GM21529 (cell line): Measurements from ENCODE around the gene NMRK1.

ENCODE experiments used
- ATAC-seq: cut with Tn5 transposase; IDR thresholded peaks from one replicate; pipeline ENCODE4 v1.9.1; 2021; ENCODE audit not compliant: unreplicated experiment

NMRK1 gene

GRCh38 chr9:75063556-75064305 lies 24.2 kb downstream of the NMRK1 start:
- no peak for ATAC-seq

DNA sequence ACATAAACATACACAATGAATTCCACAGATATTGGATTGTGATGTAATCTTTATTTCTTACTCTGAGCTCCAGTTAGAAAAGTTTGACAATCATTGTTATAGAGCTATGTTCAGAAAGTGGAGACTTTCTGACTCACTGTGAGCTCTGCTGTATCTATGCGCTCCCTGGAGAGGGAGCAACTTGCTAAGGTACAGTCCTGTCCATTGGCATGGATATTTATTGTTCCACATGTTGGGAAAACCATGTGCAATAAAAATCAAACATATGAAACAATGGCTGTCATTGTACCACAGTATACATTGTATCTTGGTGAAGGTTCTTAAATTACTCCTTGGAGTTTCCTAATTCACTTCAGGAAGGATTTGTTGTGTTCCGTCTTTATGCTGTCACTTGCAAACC lies 26.8 kb downstream of the NMRK1 start:
- ATAC-seq = no peak

- ATAC-seq = no peak
Measured at GRCh38 chr9:75054368-75055001, 33.5 kb downstream of the NMRK1 start.

DNA sequence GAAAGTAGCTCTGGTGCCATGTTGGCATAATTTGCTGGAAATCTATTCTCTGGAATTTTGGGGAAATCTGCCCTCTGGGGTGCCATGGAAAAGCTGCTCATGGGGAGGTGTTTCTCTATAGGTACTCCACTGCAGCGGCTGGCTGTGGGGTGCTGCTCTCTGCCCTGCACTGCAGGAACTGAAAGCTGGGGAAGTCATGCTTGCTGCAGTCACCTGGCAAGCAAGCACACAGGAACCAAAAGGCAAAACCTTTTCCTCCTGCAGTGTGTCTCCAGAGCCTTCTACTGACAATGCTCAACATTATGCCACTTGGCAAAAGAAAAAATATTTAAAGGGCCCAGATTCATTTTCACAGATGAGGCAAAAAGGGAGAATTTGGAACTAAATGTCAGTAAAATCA lies 34.1 kb downstream of the NMRK1 start:
- ATAC-seq = peak; percentile 99

DNA sequence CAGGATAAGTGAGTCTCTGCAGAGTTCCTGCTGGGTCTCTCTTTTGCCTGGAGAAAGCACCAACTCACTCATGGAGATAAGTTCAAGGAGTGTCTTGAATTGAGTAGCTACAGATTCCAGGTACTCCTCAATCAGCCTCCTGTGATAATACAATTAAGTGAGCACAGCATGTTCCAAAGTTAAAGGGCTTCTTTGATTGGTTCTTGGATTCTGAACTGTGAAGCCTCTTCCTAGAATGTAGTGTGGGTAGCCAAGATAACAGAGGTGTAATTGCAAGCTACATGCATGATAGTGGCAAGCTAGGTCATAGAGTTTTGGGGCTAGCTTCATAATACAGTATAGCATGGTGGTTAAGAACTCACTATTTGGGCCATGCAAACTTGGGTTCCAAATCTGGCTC lies 36.7 kb downstream of the NMRK1 start:
- ATAC-seq = no peak

GRCh38 chr9:75047506-75047905 lies 40.4 kb downstream of the NMRK1 start:
- ATAC-seq = no peak

DNA sequence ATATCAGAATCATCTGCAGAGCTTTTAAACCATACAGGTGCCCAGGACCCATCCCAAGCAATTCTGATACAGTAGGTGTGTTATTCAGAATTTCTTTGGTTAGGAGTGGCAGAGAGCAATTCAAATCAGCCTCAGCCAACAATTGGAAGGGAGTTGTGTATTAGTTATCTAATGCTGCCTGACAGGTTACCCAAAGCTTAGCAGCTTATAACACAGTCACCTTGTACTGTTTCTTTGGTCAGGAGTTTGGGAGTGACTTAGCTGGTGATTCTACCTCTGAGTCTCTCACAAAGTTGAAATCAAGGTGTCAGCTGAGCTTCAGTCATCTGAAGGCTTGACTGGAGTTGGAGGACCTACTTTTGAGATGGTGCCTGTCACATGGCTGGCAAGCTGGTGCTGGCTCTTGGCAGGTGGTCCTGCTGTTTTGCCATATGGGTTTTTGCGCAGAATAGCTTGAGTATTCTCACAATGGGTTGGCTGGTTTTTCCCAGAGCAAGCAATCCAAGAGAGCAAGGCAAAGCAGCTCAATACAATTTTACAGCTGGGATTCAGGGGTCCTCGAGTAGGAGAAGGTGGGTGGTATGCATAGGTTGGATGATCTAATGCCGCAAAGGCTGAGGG lies 41.1 kb downstream of the NMRK1 start:
- ATAC-seq = no peak

DNA sequence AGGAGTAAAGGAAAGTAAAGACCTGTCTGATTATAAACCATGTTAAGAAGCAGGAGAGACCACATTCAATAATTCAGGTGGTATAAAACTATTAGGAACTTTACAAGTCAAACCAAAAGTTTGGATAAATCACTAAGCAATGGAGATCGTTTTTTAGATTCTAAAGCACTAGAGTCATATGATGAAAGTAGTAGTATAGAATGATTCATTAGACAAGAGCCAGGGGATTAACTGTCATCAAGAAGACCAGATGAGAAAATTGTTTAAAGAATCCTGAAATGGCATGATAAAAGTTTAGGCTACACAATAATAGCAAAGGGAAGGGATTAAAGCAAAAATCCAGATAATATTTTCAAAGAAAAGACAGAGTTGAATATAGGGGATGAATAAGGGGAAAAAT lies 46.9 kb downstream of the NMRK1 start:
- ATAC-seq = no peak

GRCh38 chr9:75039801-75040200 lies 48.2 kb downstream of the NMRK1 start:
- no peak for ATAC-seq

DNA sequence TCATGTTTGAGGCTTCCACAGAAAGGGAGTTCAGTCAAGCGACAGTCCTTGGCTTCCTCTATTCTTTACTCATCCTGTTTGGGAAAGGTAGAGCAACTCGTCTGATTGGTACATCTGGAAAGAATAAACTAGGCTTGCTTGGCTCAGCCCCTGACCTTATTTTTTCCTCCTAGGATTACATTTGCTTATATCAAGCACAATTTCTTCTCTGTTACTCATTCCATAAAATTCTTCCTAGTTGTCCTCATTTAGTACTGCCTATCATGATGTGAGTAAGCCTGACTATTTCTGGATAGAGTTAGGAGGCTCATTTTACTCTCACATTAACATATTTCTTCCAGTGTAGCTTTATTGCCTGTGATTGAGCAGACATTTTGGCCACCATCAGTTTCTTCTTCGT lies 48.9 kb downstream of the NMRK1 start:
- no peak for ATAC-seq

- ATAC-seq = no peak
Measured at GRCh38 chr9:75036793-75037192, 51.2 kb downstream of the NMRK1 start.

- ATAC-seq = peak; percentile 76
Measured at GRCh38 chr9:75033791-75034473, 54.0 kb downstream of the NMRK1 start.

DNA sequence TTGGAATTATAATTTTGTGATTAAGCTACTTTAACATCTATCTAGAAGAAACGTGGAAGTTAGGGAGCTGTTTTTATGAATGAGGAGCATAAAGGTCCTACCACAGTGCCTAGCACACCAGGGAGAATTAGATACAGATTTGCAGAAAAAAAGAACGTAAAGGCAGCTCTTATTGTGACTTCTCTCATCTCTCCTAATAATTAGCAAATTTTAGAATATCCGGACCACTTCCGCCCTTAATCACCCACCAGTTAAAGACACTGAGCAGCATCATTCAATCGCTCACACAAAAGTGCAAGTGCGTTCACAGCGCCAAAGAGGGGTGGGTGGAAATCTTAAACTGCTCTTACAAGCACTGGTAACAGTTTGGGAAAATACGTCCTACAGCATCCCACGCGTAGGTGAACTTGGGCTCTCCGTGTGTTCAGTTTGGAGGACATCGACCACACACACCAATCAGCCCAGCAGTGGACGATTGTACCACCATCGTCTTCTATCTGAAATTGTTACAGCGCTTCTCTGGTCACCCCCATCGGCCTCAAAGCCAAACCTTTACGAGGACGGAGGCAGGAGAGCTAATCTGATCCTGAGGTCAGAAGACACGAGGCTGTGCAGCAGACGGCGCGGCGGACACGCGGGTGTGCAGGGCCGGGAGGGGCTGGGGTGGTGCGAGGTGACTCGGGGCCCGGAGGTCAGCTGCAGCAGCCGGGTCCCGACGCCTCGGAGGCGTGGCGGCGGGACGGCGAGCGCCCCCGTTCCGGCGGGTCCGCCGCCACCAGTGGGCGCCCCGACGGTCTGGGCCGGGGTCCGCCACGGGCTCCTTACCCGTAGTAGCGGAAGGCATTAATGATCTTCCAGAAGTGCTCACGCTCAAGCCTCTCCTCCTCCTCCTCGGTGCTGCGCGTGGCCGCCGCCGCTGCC lies 60.5 kb downstream of the NMRK1 start:
- peak; percentile 46 for ATAC-seq

GRCh38 chr9:75023846-75024245 lies 64.1 kb downstream of the NMRK1 start:
- ATAC-seq = no peak

GRCh38 chr9:75019654-75020053 lies 68.3 kb downstream of the NMRK1 start:
- no peak for ATAC-seq

DNA sequence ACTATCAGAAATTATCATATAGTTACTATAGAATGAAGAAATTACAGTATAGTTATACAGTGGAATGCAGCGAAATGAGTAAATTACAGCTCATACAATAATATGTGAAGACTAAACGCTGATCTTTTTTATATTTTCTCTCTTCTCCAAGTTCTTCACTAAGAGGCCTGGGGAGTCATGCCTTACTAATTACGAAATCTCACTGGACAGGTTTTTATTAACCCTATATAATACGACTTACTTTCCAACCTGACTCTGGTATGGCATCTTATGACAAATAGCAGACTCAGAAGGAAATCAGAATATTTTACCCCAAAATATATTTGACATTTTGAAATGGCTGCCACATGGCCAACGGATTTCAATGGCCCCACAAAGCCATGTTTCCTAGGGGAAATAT lies 68.9 kb downstream of the NMRK1 start:
- no peak for ATAC-seq

- no peak for ATAC-seq
Measured at GRCh38 chr9:75017378-75017777, 70.6 kb downstream of the NMRK1 start.

GRCh38 chr9:75013735-75014134 lies 74.2 kb downstream of the NMRK1 start:
- ATAC-seq = no peak
